GM18907 (cell line): ENCODE measurements around the gene GPHN.

Experiments
- ATAC-seq: cut with Tn5 transposase; IDR thresholded peaks from one replicate; pipeline ENCODE4 v1.9.1; 2021; ENCODE audit warnings: mild to moderate bottlenecking, moderate library complexity; ENCODE audit not compliant: unreplicated experiment

GPHN gene

DNA sequence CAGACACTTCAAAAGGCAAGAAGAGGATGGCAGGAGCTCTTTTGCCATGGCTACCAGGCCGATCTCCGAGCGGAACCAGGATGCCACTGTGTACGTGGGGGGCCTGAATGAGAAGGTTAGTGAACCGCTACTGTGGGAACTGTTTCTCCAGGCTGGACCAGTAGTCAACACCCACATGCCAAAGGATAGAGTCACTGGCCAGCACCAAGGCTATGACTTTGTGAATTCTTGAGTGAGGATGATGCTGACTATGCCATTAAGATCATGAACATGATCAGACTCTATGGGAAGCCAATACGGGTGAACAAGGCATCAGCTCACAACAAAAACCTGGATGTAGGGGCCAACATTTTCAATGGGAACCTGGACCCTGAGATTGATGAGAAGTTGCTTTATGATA lies 691.1 kb downstream of the GPHN start:
- ATAC-seq: no peak

- no peak for ATAC-seq
These were observed 699.9 kb downstream of the GPHN start for GRCh38 chr14:67207810-67208209.

DNA sequence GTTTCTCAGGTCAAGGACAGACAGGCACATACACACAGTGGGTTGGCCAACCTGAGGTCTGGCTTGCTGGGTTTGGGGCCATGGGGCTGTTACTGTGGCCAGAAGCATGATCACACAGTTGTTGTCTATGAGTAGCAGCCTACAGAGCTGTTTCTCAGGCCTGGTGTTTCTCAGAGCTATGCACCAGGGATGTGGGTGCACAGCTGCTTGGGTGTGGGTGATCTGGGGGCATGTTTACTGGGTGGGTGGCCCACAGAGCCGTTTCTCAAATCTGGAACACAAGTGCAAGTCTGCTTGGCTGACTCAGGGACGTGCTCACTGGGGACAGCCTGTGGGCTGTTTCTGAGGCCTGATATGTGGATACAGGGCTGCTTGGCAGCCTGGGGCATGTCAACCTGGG lies 710.2 kb downstream of the GPHN start:
- ATAC-seq: no peak

DNA sequence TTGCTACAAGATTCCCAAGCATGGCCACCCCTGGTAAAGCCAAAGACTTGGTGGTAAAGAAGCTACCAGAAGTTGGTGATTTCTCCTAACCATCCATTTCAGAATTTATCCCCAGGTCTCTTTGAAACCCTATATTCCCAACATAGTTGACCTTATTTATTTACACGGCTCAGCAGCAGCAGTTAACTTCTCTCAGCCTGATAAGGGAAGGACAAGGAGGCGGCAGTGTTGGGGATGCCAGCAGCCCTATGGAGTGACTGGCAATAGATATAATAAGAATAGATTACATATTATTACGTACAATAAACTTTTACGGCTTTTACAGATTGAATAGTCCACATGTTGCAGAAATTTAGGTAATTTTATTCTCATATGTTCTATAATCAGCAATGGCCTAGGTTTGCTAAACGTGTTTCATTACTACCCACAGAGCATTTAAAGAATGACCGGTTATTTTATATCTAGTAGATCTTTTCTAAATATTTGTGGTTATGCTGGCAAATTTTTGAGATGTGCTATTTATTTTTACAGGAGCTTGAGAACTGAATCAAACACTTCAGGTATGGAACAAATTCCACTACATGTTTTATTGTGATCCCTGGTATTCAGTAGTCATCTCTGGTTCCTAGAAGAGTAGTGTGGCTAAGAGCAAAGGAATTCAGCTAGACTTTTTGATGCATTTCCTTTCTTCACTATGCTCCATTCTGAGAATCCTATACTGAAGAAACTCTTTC lies 713.5 kb downstream of the GPHN start:
- no peak for ATAC-seq

- ATAC-seq: no peak
These were observed 714.0 kb downstream of the GPHN start for GRCh38 chr14:67221982-67222328.

- no peak for ATAC-seq
These were observed 717.6 kb downstream of the GPHN start for GRCh38 chr14:67225523-67225922.

DNA sequence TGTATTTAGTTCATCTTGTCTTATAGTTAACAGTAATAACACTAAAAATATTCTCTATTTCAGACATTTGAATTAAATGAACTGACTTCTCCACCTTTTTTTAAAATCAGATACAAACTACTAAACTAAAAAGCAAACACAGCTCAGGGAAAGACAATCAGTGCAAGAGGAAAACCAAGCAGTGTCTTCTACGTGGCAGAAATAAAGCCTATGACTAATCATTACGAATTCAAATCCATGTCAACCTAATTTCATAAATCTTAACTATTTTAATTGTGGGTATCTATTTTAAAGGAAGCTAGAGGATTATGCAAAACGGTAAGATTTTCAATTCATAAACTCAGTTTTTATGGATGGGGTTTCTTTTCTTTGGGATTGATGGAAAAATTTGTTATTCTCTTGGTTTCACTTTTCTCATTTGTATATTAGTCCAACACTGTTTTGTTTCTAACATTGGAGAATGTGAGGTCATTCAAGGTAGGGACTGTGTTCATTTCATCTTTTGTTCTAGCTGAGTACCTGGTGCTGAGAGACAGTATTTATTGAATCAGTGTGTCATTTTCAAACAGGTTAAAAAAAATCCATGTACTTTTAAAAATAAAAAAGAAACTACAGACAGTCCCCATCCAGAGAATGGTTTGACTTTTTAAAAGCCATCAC lies 720.5 kb downstream of the GPHN start:
- ATAC-seq: no peak
